Choroid plexus epithelial cell (primary cell): ENCODE measurements around the gene HNRNPC.

ENCODE experiments used
- DNase-seq: peaks from one replicate; pipeline ENCODE4 v3.0.0-alpha.2; 2010; ENCODE audit warnings: low read depth
- H3K4me3 ChIP-seq: 2 replicates; pipeline ENCODE4 v1.5.1; 2011; ENCODE audit warnings: low read depth, mild to moderate bottlenecking, control low read depth, low read length, moderate library complexity
- TF ChIP-seq, protein P1 (sequence below): conservative IDR thresholded peaks from 2 replicates; pipeline ENCODE4 v1.5.1; 2011; ENCODE audit warnings: low read depth, mild to moderate bottlenecking, control low read depth, inconsistent platforms, low read length, moderate library complexity

The HNRNPC gene

DNA sequence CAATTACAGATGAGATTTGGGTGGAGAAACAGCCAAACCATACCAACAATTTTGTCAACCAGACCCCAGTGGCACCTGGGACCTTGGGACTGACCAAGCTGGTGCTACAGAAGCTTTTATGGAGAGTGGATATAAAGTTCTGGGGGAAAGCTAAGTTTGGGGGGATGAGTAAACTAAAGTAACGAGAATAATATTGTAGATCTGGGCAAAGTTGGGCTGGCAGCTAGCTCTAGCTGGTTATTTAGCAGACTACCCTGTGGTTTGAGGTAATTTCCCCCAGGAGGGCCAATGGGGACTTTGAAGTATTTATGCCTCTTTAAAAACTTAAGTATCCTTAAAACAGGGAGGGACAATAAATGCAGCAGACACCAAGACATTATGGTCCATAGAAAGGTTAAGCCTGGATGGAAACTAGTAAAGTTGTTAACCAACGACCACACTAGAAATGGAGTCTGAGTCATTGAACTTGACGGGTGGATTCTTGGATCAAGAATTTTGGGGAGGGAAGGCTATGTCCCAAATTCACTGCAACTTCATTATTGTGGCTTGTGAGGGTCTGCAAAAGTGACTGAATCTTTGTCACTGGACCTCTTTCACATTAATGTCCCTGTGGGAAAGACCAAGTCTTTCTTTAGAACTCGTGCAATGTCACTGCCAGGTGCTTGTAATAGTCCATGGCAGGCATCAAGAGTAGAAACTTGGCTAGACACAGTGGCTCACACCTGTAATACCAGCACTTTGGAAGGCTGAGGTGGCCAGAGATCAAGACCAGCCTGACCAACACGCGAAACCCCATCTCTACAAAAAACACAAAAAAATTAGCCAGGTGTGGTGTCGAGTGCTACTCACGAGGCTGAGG lies 64.8 kb downstream of the HNRNPC start:
- DNase-seq = no peak
- H3K4me3 ChIP-seq = no peak overlapping the region
- TF ChIP-seq, protein P1, sequence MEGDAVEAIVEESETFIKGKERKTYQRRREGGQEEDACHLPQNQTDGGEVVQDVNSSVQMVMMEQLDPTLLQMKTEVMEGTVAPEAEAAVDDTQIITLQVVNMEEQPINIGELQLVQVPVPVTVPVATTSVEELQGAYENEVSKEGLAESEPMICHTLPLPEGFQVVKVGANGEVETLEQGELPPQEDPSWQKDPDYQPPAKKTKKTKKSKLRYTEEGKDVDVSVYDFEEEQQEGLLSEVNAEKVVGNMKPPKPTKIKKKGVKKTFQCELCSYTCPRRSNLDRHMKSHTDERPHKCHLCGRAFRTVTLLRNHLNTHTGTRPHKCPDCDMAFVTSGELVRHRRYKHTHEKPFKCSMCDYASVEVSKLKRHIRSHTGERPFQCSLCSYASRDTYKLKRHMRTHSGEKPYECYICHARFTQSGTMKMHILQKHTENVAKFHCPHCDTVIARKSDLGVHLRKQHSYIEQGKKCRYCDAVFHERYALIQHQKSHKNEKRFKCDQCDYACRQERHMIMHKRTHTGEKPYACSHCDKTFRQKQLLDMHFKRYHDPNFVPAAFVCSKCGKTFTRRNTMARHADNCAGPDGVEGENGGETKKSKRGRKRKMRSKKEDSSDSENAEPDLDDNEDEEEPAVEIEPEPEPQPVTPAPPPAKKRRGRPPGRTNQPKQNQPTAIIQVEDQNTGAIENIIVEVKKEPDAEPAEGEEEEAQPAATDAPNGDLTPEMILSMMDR = no peak

DNA sequence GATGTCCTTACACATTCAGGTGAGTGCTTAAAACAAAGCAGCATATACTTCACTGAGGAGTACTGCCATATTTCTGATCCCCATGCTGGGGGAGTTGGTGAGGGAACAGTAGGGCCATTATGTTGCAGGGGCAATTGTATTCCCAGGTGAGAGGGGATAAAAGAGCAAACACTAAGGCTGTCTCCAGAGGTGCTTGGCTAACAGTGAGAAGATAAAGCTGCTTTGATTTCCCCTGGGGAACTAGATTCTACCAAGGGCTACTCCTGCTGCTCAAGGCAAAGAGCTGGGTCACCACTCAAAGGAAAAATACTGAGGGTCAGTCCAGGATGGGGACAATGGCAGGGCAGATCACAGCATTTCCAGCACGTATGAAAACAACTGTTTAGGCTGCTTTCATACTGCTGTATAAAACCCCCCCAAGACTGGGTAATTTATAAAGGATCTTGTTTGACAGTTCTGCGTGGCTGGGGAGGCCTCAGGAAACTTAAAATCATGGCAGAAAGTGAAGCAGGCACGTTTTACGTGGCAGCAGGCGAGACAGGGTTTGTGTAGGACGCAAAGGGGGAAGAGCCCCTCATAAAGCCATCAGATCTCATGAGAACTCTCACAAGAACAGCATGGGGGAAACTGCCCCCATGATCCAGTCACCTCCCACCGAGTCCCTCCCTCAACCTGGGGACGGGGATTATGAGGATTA lies 65.6 kb downstream of the HNRNPC start:
- TF ChIP-seq, protein P1 = no peak
- H3K4me3 ChIP-seq = no peak overlapping the region
- no peak for DNase-seq

DNA sequence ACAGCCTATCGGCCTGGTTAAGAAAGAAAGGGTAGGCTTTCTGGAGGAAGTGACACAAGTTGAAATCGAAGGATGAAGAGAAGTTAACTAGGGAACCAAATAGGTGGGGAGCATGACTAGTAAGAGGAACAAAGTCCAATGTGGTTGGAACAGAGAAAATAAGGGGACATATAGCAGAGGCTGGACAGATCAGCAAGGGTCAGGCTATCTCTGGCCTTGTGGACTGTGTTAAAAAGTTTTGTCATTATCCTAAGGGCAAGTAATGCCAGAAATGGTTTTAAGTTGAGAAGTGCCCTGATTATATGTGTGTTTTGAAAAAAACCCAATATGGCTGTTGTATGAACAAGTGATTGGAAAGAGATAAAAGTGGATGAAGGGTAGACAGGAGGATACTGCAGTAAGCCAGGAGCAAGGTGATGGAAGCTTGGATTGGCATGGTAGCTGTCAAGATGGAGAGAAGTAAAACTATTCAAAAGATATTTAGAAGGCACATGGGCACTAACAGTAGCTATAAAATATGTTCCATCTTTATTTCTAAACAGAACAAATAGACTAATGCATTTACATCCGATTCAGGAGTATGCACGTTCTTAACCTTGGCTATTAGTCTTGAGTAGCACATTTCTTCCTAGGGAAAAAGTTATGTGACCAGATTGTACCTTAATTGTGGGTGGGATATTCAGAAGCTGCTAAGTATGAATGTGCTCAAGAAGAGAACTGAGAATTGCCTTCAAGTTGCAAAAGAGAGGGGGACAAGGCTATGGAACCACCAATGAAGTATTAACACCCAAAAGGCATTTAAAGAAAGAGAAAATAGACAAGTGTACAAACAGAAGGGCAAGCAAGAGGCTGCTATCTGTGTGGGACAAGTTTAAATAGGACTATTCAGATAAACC lies 66.5 kb downstream of the HNRNPC start:
- DNase-seq = no peak
- no peak overlapping the region for H3K4me3 ChIP-seq
- TF ChIP-seq, protein P1 = no peak

DNA sequence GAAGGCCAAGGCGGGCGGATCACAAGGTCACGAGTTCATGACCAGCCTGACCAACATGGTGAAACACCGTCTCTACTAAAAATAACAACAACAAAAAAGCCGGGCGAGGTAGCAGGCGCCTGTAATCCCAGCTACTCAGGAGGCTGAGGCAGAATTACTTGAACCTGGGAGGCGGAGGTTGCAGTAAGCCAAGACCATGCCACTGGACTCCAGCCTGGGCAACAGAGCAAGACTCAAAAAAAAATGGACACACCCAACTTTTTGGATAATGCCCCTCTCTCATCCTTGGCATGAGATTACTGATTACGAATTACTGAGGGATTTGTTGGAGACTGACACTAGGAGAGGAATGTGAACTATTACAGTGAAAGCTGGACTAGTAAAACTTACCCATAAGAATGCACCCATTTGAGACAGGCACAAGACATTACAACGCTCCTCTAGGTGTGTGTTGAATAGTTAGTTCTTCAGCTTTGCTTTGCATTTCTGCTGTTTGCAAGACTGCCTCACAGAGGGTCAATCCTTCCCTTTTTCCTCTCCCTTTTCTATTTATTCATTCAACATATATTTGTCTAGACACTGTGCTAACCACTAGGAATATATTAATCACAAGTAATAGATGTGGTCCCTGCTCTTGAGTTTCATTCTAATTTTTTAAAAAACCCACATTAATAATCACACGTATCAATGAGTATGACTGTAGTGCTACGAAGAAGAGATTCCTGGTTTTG lies 67.3 kb downstream of the HNRNPC start:
- TF ChIP-seq, protein P1 = no peak
- H3K4me3 ChIP-seq = no peak overlapping the region
- DNase-seq = no peak

DNA sequence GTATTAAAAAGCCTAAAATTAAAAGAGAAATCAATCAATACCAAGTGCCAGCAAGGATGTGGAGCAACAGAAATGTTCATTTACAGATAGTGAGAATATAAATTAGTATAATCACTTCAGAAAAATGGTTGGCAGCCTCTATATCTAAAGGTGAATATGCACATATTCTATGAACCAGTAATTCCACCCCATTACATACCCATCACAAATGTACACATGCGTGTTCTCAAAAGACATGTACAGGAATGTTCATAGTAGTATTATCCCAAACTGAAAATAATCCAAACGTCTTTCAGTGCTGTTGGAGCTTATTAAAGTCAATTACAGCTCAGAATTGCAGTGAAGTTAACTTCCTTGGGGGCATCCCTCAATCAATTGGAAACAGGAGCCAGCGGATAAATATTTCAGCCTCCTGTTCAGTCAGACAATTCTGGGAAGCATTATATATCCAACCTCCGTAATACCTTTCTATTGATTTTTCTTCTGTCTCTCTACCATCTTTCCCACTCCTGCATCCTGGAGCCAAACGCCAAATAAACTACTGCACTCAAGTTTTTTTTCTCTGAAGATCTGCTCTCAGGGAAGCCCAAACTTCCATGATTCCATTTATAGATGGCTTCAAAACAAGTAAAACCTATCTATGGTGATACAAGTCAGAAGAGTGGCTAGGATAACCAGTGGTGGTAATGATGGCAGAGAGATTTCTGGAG lies 68.3 kb downstream of the HNRNPC start:
- TF ChIP-seq, protein P1 = no peak
- no peak for DNase-seq
- no peak overlapping the region for H3K4me3 ChIP-seq
